Kidney tubule cell (primary cell): Measurements from ENCODE around the gene LY9.
"Not testable (repeated sequence)": the region's sequence is repeated elsewhere in the genome, so short reads cannot be mapped to it uniquely, and the experiment has no call there.

Experiments
- DNase-seq: peaks from one replicate; pipeline ENCODE4 v3.0.0-alpha.2; 2018; ENCODE audit warnings: low spot score

LY9 gene

GRCh38 chr1:160774886-160775719 is 20.9 kb upstream of the LY9 start:
- DNase-seq, result no peak

GRCh38 chr1:160776178-160776577 is 19.8 kb upstream of the LY9 start:
- DNase-seq, result no peak

DNA sequence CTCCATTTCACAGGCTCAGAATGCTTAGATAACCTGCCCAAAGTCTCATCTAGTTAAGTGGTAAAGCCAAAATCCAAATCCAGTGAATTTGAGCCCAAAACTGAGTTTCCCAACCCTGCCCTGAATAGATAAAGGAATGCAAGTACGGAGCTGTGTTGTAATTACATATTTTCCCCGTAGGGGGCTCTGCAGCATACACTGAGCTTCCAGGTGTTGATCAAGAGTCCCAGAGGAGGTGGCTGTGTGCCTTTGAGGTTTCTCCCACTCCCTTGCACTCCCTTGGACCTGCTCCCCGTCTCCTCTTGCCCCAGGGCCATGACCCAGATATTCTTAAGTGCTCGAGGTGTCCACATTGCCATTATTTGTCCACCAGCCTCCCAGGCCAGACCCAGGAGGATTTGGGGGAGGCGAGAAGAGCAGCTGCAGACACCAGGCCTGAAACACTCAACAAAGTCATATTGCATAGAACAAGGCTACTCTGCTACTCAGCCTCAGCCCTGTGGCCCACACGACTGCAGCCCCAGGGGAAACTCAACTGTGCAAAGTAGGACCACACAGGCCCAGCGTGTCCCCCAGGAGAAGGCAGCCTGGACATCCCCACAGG is 18.4 kb upstream of the LY9 start:
- DNase-seq, result peak; percentile 35

DNA sequence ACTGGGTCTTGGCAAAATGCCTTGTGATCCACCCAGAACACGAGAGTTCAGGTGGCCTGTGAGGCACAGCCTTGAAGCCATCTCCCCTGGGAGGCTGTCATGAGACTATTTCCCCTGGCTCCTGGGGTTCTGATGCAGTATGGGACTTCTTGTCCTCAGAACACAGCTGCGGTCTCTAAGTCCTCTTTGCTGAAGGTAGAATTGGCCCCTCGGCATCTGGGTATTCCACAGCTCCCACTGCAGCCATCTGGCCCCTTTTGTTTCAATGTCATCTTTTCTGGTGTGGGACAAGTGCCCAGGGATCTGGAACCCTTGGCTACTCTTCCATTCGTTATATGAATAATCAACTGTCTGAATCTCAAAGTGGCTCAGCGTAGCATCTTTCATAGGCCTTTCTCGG is 17.0 kb upstream of the LY9 start:
- no peak for DNase-seq

DNA sequence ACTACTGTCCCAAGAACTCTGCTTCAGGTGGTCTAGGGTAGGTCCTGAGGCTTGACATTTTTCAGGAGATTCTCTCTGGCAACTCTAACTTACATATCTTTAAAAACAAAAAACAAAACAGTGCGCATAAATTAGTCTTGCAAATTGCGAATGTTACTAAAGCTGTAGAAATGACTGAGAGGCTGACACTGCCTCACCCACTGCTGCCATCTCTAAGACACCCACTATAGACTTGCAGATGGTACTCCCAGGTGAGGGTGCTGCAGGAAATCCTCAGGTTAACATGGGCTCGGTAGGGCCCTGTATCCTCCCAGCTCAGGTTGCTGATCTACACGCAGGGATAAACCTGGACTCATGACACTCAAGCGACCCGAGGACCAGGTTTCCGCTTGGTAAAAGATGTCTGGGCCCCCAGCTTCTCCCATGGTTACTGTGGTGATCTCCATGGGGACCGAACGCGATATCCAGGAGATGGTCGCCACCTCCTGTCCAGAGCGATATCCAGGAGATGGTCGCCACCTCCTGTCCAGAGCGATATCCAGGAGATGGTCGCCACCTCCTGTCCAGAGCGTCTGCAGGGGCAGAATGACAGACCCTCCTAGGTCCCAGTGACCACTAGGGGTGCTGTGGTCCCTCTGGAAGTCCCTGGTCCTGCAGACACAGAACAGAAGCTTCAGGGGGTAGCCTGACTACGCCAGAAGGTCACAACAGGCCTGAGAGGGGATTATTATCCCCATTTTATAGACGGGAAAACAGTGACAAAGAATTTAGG is 16.2 kb upstream of the LY9 start:
- DNase-seq, result peak; percentile 6

GRCh38 chr1:160780398-160780755 is 15.6 kb upstream of the LY9 start:
- DNase-seq, result no peak

DNA sequence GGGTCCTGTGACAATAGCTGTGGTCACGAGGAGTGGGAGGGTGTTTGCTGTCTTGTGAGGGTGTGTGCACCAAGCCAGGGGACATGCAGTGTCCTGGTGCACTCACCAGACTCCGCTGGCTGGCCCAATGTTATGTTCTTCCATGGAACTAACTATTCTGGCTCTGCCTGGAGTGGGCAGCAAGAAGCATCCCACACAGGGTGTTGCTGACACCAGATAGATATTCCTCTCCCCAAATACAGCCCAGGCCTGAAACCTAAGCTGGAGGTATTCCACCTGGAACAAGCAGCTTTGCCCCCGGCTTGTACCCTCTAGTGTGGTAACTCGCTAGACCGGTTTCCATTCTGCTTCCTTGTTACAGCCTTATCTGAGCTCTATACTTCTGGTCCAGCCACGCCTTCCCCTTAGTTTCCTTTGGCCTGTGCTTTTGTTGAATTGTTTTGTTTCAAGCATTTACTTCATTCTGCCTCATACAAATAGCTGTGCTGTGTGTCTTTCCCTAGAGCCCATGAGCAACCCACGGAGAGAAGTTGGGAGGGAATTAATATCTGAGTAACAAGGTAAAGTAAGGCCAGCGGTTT is 14.7 kb upstream of the LY9 start:
- DNase-seq, result peak; percentile 6

DNA sequence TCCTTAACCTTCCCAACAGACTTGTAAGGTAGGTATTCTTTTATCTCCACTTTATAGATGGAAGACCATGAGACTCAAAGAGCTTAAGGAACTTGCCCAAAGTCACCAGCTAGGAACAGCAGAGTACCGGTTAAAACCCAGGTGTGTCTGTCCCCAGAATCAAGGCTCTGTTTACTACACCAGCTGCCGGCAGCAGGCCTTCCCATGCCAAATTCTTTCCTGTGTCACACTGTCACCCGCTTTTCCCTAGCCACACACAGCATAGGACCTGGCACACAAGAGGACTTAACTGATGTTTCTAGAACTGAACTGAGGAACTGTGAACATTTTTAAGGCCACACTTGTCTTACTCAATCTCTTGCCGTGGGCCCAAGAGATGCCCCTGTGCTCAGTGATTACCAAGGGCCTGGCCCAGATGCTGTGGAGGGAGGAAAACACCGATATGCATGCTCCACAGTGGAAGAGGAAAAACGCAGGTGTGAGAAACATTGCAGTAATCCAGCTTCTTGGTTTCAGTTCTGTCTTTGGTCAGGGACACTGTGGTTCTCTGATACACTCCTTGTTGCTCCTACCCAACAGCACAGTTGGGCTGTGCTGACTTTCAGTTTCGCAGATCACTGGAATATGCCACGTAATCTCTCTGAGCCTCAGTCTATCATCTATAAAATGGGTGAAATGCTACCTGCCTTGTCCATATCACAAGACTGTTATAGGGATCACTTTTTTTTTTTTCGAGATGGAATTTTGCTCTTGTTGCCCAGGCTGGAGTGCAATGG is 13.9 kb upstream of the LY9 start:
- no peak for DNase-seq

DNA sequence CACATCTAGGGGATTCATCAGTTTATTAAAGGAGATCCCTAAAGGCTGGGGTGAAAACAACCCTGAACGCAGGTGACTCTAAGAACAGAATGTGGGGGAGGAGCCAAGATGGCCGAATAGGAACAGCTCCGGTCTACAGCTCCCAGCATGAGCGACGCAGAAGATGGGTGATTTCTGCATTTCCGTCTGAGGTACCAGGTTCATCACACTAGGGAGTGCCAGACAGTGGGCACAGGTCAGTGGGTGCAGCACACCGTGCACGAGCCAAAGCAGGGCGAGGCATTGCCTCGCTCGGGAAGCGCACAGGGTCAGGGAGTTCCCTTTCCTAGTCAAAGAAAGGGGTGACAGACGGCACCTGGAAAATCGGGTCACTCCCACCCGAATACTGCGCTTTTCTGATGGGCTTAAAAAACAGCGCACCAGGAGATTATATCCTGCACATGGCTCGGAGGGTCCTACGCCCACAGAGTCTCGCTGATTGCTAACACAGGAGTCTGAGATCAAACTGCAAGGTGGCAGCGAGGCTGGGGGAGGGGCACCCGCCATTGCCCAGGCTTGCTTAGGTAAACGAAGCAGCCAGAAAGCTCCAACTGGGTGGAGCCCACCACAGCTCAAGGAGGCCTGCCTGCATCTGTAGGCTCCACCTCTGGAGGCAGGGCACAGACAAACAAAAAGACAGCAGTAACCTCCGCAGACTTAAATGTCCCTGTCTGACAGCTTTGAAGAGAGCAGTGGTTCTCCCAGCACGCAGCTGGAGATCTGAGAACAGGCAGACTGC is 12.8 kb upstream of the LY9 start:
- DNase-seq, result not testable (repeated sequence)

- no peak for DNase-seq
Measured at GRCh38 chr1:160789051-160789701, 6.8 kb upstream of the LY9 start.

GRCh38 chr1:160789702-160790611 is 6.0 kb upstream of the LY9 start:
- DNase-seq, result no peak

GRCh38 chr1:160794376-160794775 is 1.6 kb upstream of the LY9 start:
- DNase-seq, result no peak

DNA sequence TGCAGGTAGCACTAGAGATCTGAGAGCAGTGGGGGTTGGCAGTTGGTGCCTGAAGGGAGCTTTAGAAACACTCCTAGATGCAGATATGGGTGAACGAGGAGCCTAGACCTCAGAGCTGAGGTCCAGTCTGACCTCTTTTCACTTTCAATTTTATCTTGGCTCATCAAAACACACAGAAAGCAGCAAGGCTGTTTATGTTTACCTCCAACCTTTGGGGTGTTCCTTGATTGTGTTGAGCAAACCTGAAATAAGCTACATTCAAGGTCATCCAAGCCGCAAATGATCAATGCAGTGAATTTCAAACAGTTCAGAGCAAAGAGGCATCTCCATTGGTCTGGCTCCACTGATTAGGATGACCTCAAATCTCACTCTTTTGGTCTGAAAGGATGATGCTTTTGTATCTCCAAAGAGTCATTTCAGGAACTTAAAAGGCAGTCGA is 1.3 kb downstream of the LY9 start:
- DNase-seq, result no peak

- no peak for DNase-seq
Measured at GRCh38 chr1:160797861-160798273, 1.9 kb downstream of the LY9 start.

DNA sequence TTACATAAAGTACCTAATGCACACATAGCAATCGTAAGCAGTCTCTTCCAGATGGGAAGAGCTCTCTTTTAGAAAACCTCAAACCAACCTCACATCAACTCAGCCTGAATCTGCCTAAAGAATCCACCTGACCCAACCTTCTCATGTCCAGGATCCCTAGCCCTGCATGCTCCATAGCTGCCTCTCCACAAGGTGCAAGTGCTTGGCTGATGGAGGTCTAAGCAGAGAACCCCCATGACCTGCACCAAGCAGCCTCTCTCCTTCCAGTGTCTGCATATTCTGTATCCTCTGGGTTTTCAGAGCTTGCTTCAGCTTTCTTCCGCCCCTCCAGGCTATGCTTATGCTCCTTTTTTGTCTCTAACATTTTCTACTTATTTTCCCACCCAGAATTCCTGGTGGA is 2.5 kb downstream of the LY9 start:
- DNase-seq, result no peak

- DNase-seq, result no peak
Measured at GRCh38 chr1:160799641-160800040, 3.7 kb downstream of the LY9 start.

DNA sequence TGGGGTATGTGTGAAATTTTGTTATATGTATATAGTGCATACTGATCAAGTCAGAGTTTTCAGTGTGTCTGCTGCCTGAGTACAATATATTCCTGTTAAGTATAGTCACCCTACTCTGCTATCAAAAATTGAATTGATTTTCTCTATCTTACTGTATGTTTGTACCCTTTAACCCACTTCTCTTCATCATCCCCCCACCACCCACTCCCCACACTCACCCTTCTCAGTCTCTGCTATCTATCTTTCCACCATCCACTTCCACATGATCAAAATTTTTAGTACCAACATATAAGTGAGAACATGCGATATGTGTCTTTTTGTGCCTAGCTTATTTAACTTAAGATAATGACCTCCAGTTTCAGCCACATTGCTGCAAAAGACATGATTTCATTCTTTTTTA is 4.2 kb downstream of the LY9 start:
- no peak for DNase-seq

GRCh38 chr1:160800645-160801408 is 4.9 kb downstream of the LY9 start:
- no peak for DNase-seq
